GM23338 (cell line): Measurements from ENCODE around the gene CEP131. TPM values are rescaled to one million over a fixed set of nuclear protein-coding genes. Genes with fewer than 3 reads are reported as not detected.

Experiments
- ATAC-seq: fragments of 200-7000 bp; cut with Tn5 transposase; 3 replicates; pipeline ENCODE4 v1.9.1; 2020
- DNase-seq: peaks from one replicate; pipeline ENCODE4 v3.0.0-alpha.2; 2015; ENCODE audit warnings: low spot score
- H2AFZ ChIP-seq: fragments of 200-600 bp; sonication (generic); 2 replicates; pipeline ENCODE4 v1.8.0; 2016; ENCODE audit warnings: antibody characterized with exemption, mild to moderate bottlenecking, moderate library complexity
- H3F3A ChIP-seq: fragments of 200-600 bp; sonication (generic); replicated peaks from 2 replicates; pipeline ENCODE4 v1.8.0; 2017; ENCODE audit warnings: antibody characterized with exemption, mixed run types, low read depth
- H3K27ac ChIP-seq: fragments of 200-600 bp; sonication (generic); 2 replicates; pipeline ENCODE4 v1.6.1; 2016; ENCODE audit warnings: low read depth
- H3K27me3 ChIP-seq: fragments of 200-600 bp; sonication (generic); 2 replicates; pipeline ENCODE4 v1.8.0; 2016; ENCODE audit warnings: mild to moderate bottlenecking, mixed run types, moderate library complexity; ENCODE audit not compliant: insufficient read depth
- H3K36me3 ChIP-seq: fragments of 200-600 bp; sonication (generic); 2 replicates; pipeline ENCODE4 v1.8.0; 2016; ENCODE audit warnings: mild to moderate bottlenecking; ENCODE audit not compliant: insufficient read depth
- H3K4me1 ChIP-seq: fragments of 200-600 bp; sonication (generic); 2 replicates; pipeline ENCODE4 v1.8.0; 2016; ENCODE audit warnings: mild to moderate bottlenecking, moderate library complexity; ENCODE audit not compliant: insufficient read depth
- H3K4me2 ChIP-seq: fragments of 200-600 bp; sonication (generic); 2 replicates; pipeline ENCODE4 v1.7.1; 2017; ENCODE audit warnings: mixed run types
- H3K4me3 ChIP-seq: fragments of 200-600 bp; sonication (generic); 2 replicates; pipeline ENCODE4 v1.6.1; 2016; ENCODE audit warnings: mixed run types
- H3K79me2 ChIP-seq: fragments of 200-600 bp; sonication (generic); replicated peaks from 2 replicates; pipeline ENCODE4 v1.8.0; 2017; ENCODE audit warnings: mild to moderate bottlenecking; ENCODE audit not compliant: insufficient read depth
- H3K9me2 ChIP-seq: fragments of 200-600 bp; sonication (generic); 2 replicates; pipeline ENCODE4 v1.8.0; 2017; ENCODE audit not compliant: insufficient read depth
- H4K20me1 ChIP-seq: fragments of 200-600 bp; sonication (generic); replicated peaks from 2 replicates; pipeline ENCODE4 v1.8.0; 2017; ENCODE audit warnings: mild to moderate bottlenecking; ENCODE audit not compliant: insufficient read depth
- H3K27ac Mint-ChIP-seq: 2 replicates; pipeline ENCODE4 v1.8.0; 2020; ENCODE audit warnings: inconsistent platforms, mild to moderate bottlenecking, moderate library complexity, mixed read lengths
- H3K27me3 Mint-ChIP-seq: 3 replicates; pipeline ENCODE4 v1.8.0; 2022; ENCODE audit warnings: low read depth, mild to moderate bottlenecking, moderate library complexity, mixed read lengths, inconsistent platforms; ENCODE audit not compliant: insufficient read depth, poor library complexity
- H3K36me3 Mint-ChIP-seq: 3 replicates; pipeline ENCODE4 v1.8.0; 2021; ENCODE audit warnings: low read depth, mild to moderate bottlenecking, inconsistent platforms, moderate library complexity, mixed read lengths
- H3K4me1 Mint-ChIP-seq: 3 replicates; pipeline ENCODE4 v1.8.0; 2020; ENCODE audit warnings: mild to moderate bottlenecking, inconsistent platforms, mixed read lengths
- H3K4me3 Mint-ChIP-seq: 3 replicates; pipeline ENCODE4 v1.8.0; 2021; ENCODE audit warnings: moderate library complexity, mild to moderate bottlenecking, inconsistent platforms, mixed read lengths
- H3K9me3 Mint-ChIP-seq: 3 replicates; pipeline ENCODE4 v1.8.0; 2020; ENCODE audit warnings: moderate library complexity, mild to moderate bottlenecking, inconsistent platforms, mixed read lengths
- CREB1 ChIP-seq: fragments of 250-450 bp; sonication (Bioruptor Pico); IDR thresholded peaks from 2 replicates; pipeline ENCODE4 v1.5.0; 2020; ENCODE audit warnings: low read depth, mild to moderate bottlenecking, moderate library complexity
- EZH2 ChIP-seq: fragments of 200-600 bp; sonication (generic); IDR thresholded peaks from one replicate; pipeline ENCODE4 v1.8.0; 2017; ENCODE audit warnings: antibody characterized with exemption, mild to moderate bottlenecking, low read depth; ENCODE audit not compliant: unreplicated experiment
- EZH2phosphoT487 ChIP-seq: fragments of 200-600 bp; sonication (generic); IDR thresholded peaks from one replicate; pipeline ENCODE4 v1.8.1; 2018; ENCODE audit warnings: antibody characterized with exemption; ENCODE audit not compliant: unreplicated experiment
- JUNB ChIP-seq: IDR thresholded peaks from one replicate; pipeline ENCODE4 v1.6.1; 2016; ENCODE audit warnings: antibody characterized with exemption; ENCODE audit not compliant: unreplicated experiment
- NANOG ChIP-seq: IDR thresholded peaks from 2 replicates; pipeline ENCODE4 v1.6.1; 2016; ENCODE audit warnings: antibody characterized with exemption, borderline replicate concordance
- POLR2AphosphoS5 ChIP-seq: IDR thresholded peaks from 2 replicates; pipeline ENCODE4 v1.6.1; 2016; ENCODE audit warnings: antibody characterized with exemption, low read depth
- ZNF114 ChIP-seq: fragments of 250-450 bp; sonication (Bioruptor Pico); IDR thresholded peaks from 2 replicates; pipeline ENCODE4 v1.5.0; 2020; ENCODE audit warnings: mild to moderate bottlenecking, moderate library complexity
- ZNF331 ChIP-seq: fragments of 250-450 bp; sonication (Bioruptor Pico); IDR thresholded peaks from 2 replicates; pipeline ENCODE4 v1.5.0; 2020; ENCODE audit warnings: low read depth, mild to moderate bottlenecking, moderate library complexity
- ZNF462 ChIP-seq: fragments of 250-450 bp; sonication (Bioruptor Pico); IDR thresholded peaks from 2 replicates; pipeline ENCODE4 v1.5.0; 2020; ENCODE audit warnings: mild to moderate bottlenecking, moderate library complexity
- polyA plus RNA-seq: library from polyadenylated mRNA; unstranded; fragments of >200 nt; fragmentation: Nextera tagmentation; extraction: Ambion mirVana; gene quantifications from 2 replicates; pipeline ENCODE4 v1.2.1, GENCODE V29; 2016
- total RNA-seq: library from RNA; depleted of rRNA; stranded (reverse); fragments of >200 nt; shearing (Covaris generic); gene quantifications from 2 replicates; pipeline ENCODE4 v1.2.3, GENCODE V29; 2014
- TF ChIP-seq, protein P1 (sequence below): IDR thresholded peaks from one replicate; pipeline ENCODE4 v1.6.1; 2018; ENCODE audit warnings: antibody characterized with exemption; ENCODE audit not compliant: unreplicated experiment

CEP131 gene
- total and polyA plus RNA-seq, 2 experiments from 2014 or later, result 26.8 to 35.5 TPM

- Histone ChIP-seq H3K27ac (no peak overlapping the region), H3K9me2 (no peaks in the 10 kb centered on the region), H3K36me3 (no peaks in the 10 kb centered on the region), H3K4me1 (no peaks in the 10 kb centered on the region), H3F3A (no peaks in the 10 kb centered on the region), H3K4me2 (no peak overlapping the region), H3K27me3 (no peaks in the 10 kb centered on the region), H3K4me3 (no peak overlapping the region), H2AFZ (no peak overlapping the region), H3K79me2 (no peaks in the 10 kb centered on the region), H4K20me1 (0 out of 2 replicates have a peak, but pooled peaks cover 2% of the 10 kb centered on the region)
- Mint-ChIP-seq H3K4me3 (no peak overlapping the region), H3K27me3 (peaks cover 5% of the 10 kb centered on the region), H3K27ac (no peak overlapping the region), H3K4me1 (no peaks in the 10 kb centered on the region), H3K36me3 (no peaks in the 10 kb centered on the region), H3K9me3 (no peaks in the 10 kb centered on the region)
- no peak for TF ChIP-seq ZNF462 (CRISPR knock-in tag)
- no peak for TF ChIP-seq ZNF114
- no peak for TF ChIP-seq CREB1 (CRISPR knock-in tag)
- TF ChIP-seq, protein P1, sequence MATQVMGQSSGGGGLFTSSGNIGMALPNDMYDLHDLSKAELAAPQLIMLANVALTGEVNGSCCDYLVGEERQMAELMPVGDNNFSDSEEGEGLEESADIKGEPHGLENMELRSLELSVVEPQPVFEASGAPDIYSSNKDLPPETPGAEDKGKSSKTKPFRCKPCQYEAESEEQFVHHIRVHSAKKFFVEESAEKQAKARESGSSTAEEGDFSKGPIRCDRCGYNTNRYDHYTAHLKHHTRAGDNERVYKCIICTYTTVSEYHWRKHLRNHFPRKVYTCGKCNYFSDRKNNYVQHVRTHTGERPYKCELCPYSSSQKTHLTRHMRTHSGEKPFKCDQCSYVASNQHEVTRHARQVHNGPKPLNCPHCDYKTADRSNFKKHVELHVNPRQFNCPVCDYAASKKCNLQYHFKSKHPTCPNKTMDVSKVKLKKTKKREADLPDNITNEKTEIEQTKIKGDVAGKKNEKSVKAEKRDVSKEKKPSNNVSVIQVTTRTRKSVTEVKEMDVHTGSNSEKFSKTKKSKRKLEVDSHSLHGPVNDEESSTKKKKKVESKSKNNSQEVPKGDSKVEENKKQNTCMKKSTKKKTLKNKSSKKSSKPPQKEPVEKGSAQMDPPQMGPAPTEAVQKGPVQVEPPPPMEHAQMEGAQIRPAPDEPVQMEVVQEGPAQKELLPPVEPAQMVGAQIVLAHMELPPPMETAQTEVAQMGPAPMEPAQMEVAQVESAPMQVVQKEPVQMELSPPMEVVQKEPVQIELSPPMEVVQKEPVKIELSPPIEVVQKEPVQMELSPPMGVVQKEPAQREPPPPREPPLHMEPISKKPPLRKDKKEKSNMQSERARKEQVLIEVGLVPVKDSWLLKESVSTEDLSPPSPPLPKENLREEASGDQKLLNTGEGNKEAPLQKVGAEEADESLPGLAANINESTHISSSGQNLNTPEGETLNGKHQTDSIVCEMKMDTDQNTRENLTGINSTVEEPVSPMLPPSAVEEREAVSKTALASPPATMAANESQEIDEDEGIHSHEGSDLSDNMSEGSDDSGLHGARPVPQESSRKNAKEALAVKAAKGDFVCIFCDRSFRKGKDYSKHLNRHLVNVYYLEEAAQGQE, result no peak
- TF ChIP-seq ZNF331 (CRISPR knock-in tag), result no peak
- no peak for TF ChIP-seq NANOG
- TF ChIP-seq EZH2, result no peak
- TF ChIP-seq EZH2phosphoT487, result no peak
- TF ChIP-seq JUNB, result no peak
- TF ChIP-seq POLR2AphosphoS5, result no peak
- no peak for DNase-seq
- ATAC-seq, result no peak
Observed at GRCh38 chr17:81156866-81157805, 65.6 kb downstream of the CEP131 start.
